GM21786 (cell line): ENCODE measurements around the gene CDT1.
A peak's percentile ranks its signal among the peaks of the same experiment; 100 is the strongest.

Experiments
- ATAC-seq: cut with Tn5 transposase; IDR thresholded peaks from one replicate; pipeline ENCODE4 v1.9.1; 2021; ENCODE audit not compliant: unreplicated experiment

Gene CDT1

DNA sequence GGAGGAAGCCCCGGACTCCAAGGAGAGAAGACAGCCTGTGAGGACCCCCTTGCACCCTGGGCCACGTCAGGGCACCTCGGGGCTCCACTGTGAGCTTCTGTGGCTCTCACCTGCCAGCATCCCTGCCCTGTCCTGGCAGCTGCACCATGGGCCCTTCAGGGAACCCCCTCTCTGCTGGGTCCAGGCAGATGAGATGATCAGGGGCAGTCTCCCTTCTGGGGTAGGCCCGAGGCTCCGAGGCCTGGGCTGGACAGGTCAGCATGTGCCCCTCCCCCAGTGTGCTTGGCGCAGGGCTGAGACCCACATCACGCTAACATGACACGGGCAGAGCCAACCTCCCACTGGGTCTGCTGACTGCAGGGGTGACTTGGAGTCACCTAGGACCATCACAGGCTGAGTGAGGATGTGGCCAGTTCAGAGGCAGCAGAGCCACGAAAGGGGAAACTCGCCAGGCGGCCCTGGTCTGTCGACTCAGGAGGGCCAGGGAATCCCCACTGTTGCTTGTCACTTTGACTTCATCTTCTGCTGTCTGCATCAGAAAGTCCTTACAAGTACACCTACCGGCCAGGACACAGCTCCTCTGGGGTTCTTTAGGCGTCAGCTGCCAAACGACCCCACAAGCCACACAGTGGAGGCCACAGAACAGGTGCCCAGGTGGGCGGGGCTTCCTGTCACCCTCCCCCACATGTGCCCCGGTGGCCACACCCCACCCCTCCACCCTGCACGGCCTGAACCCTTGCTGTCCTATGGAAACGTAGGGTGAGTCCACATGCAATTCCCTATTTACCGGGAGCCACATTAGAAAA lies 50.9 kb downstream of the CDT1 start:
- no peak for ATAC-seq

DNA sequence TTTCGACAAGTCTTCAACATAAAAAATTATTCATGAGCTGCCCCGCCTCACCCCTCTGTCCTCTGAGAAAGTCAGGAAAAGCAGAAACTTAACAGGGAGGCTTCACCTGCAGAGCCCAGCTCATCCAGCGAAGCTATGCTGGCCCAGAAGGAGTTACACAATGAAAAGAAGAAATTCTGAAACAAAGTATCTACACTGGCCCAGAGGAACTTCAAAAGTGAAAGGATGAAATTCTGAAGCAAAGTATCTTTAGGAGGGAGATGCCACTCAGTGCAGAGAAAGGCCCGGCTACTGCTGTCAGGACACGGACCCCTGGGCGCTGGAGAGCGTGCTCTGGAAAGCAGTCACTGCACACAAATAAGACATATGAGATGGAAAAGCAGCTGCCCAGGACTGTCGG lies 51.6 kb downstream of the CDT1 start:
- ATAC-seq: no peak

DNA sequence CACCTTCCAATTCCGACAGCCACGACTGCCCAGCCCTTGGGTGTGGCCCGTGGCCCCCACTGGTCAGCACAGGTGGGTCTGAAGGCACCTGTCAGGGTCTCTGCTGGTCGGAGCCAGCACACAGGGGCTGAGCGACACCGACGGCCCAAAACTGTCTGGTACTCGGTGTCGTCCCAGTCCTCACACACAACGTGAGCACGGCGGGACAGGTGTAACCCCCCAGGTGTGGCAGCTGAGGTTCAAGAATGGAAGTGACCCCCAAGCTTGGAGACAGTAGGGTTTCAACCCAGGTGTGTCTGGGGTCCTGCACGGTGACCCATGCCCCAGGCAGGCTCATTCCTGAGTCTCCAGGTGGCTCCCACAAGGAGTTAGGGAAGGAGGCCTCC lies 52.1 kb downstream of the CDT1 start:
- no peak for ATAC-seq

- ATAC-seq: peak; percentile 10
Observed at GRCh38 chr16:88856122-88856827, 52.7 kb downstream of the CDT1 start.

- ATAC-seq: peak; percentile 80
Observed at GRCh38 chr16:88856828-88857727, 53.5 kb downstream of the CDT1 start, which contains the start of the genes GALNS and TRAPPC2L. TSS of gene GALNS (minus strand) at chr16:88856947. CDS start at chr16:88856877, 70 bp downstream. TSS of gene TRAPPC2L (plus strand) at chr16:88857127. CDS start at chr16:88857151, 24 bp downstream.

GRCh38 chr16:88857728-88858339 lies 54.2 kb downstream of the CDT1 start:
- ATAC-seq: no peak
